HG02885 (cell line): ENCODE data around the gene TMCO6.
"Not testable (repeated sequence)": the region's sequence is repeated elsewhere in the genome, so short reads cannot be mapped to it uniquely, and the experiment has no call there.

Source experiments
- ATAC-seq: cut with Tn5 transposase; IDR thresholded peaks from one replicate; pipeline ENCODE4 v1.9.1; 2021; ENCODE audit warnings: mild to moderate bottlenecking; ENCODE audit not compliant: unreplicated experiment, poor library complexity

Gene TMCO6

GRCh38 chr5:140628711-140629110, 10.5 kb upstream of the TMCO6 start:
- no peak for ATAC-seq

- no peak for ATAC-seq
Measured at GRCh38 chr5:140630292-140631035, 8.8 kb upstream of the TMCO6 start.

- ATAC-seq, result no peak
Measured at GRCh38 chr5:140631036-140631417, 8.2 kb upstream of the TMCO6 start.

GRCh38 chr5:140631831-140632365, 7.4 kb upstream of the TMCO6 start:
- ATAC-seq, result peak; percentile 50

- ATAC-seq, result peak; percentile 64
Measured at GRCh38 chr5:140632366-140633020, 6.8 kb upstream of the TMCO6 start.

GRCh38 chr5:140633021-140633471, 6.2 kb upstream of the TMCO6 start, which contains the start of gene CD14:
Gene CD14, minus strand, starts transcription at chr5:140633175. Its CDS starts 104 bp downstream, at chr5:140633071.
- ATAC-seq, result peak; percentile 10

GRCh38 chr5:140633501-140633900, 5.8 kb upstream of the TMCO6 start:
- no peak for ATAC-seq

- no peak for ATAC-seq
Measured at GRCh38 chr5:140634103-140634502, 5.1 kb upstream of the TMCO6 start.

GRCh38 chr5:140635291-140636257, 3.7 kb upstream of the TMCO6 start:
- no peak for ATAC-seq

- ATAC-seq, result no peak
Measured at GRCh38 chr5:140637371-140638100, 1.7 kb upstream of the TMCO6 start.

GRCh38 chr5:140638898-140639147, 428 bp upstream of the TMCO6 start:
- not testable (repeated sequence) for ATAC-seq

- ATAC-seq, result no peak
Measured at GRCh38 chr5:140641716-140642115, 2.5 kb downstream of the TMCO6 start.

- ATAC-seq, result no peak
Measured at GRCh38 chr5:140642718-140643117, 3.5 kb downstream of the TMCO6 start.

GRCh38 chr5:140647042-140647419, 7.8 kb downstream of the TMCO6 start:
- ATAC-seq, result no peak

GRCh38 chr5:140658870-140659269, 19.6 kb downstream of the TMCO6 start:
- ATAC-seq, result no peak

GRCh38 chr5:140660371-140660770, 21.1 kb downstream of the TMCO6 start:
- not testable (repeated sequence) for ATAC-seq

- no peak for ATAC-seq
Measured at GRCh38 chr5:140664030-140664358, 24.7 kb downstream of the TMCO6 start.

GRCh38 chr5:140664359-140665119, 25.3 kb downstream of the TMCO6 start, which contains the start of gene WDR55:
Gene WDR55, plus strand, starts transcription at chr5:140664904. Its CDS starts 9 bp downstream, at chr5:140664913.
- ATAC-seq, result peak; percentile 97

GRCh38 chr5:140671035-140671434, 31.8 kb downstream of the TMCO6 start:
- ATAC-seq, result not testable (repeated sequence)
